ENCODE data around the gene PITX1.
"Not testable (repeated sequence)": the region's sequence is repeated elsewhere in the genome, so short reads cannot be mapped to it uniquely, and the experiment has no call there.

Gene PITX1

DNA sequence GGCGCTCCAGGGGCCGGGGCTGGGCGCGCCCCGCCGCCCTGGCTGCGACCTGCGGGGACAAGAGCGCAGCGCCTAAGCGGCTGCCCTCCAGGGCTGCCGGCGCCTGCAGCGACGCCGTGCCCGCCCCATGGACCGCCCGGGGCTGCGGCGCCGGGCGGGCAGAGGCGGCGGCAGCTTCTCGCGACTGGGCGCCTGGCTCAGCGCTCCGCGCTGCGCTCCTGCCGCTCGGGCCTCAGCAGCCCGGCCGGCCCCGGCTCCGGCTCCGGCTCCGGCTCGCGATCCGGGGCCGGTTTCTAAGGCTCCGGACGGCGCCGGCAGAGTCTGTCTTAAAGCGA lies at the start of gene PITX1:
TSS of gene PITX1 (minus strand) at position 328 of the 335 bp plus-strand sequence. CDS start 347 bp downstream, outside the sequence.
- DNase-seq, result no peak

DNA sequence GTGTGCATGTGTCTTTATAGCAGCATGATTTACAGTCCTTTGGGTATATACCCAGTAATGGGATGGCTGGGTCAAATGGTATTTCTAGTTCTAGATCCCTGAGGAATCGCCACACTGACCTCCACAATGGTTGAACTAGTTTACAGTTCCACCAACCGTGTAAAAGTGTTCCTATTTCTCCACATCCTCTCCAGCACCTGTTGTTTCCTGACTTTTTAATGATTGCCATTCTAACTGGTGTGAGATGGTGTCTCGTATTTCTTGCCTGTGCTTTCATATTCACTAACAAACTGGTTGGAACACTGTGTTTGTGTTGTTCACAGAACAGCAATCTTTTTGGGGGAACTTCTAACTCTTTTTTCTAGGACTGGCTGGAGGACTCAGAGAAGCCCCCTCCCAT lies 49.3 kb upstream of the PITX1 start:
- not testable (repeated sequence) for DNase-seq

DNA sequence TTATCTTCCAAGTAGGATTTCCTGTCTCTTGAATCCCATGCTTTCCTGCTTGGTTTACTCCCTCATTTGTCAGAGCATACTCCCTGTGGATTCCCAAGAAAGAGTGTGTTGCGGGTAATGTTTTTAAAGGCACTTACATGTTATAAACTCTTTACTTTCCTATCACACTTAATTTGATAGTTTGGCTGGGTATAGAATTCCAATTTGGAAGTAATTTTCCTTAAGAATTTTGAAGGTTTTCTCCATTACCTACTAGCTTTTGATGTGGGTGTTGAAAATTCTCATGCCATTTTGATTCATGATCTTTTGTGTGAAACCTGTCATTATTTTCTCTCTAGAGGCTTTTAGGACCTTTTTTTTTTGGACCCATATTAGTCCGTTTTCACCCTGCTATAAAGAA lies 47.2 kb upstream of the PITX1 start:
- DNase-seq, result no peak

DNA sequence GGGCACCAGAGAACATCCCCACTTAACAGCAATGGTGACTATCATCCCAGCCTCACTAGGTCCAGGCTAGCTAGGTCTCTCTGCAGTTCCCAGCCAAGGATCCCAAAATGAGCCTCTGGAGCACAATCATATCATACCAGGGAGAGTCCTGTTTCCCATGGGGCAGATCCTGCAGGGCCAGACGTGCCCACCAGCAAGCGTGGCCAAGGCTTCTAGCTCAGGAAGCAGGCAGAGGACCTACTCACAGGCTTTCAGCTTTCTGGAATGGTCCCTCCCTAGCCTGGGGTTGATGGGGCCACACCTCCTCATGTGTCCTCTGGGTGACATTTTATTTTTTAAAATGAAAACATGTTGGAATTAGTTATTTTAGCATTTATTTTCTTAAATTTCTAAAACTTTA lies 45.7 kb upstream of the PITX1 start:
- no peak for DNase-seq

DNA sequence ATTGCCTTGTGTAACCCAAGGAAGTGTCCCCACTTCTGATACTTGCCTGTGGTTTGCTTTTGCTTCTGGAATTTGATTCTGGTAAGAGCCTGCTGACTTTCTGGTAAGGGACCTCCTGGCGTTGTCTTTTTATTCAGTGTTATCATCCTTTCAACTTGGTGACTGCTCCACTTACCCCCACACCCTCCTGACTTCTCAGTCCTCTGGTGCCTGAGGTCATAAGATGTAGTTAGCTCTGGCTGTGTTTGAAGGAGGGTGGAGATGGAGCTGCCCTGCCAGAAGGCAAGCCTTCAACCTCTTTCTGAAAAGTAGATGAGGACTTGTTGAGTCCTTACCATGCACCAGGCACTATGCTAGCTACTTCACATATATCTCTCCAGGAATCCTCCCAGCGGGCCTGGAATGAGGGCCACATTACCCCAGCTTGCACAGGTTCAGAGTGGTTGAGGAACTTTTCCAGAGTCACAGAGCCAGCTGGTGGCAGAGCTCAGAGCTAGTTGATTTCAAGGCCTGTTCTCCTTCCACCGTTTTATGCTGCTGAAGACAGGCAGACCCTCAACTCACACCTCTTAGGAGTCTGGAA lies 45.2 kb upstream of the PITX1 start:
- no peak for DNase-seq

DNA sequence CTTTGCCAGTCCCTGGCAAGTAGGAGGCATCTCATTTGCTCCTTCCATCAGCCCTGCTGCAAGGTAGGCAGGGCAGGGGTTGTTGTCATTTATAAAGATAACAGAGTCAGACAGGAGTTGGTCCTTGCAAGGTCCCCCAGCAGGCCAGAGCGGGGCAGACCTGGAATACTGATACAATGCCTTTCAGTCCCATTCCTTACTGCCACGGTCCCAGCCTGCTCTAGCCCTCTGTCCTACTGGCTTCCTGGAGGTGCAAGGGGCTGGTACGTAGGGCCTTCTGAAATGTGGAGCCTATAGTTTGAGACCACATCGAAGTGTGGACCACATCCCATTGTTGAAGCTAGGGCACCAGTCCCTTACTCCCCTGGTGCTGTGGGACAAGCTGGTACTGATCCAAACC lies 42.8 kb upstream of the PITX1 start:
- no peak for DNase-seq

DNA sequence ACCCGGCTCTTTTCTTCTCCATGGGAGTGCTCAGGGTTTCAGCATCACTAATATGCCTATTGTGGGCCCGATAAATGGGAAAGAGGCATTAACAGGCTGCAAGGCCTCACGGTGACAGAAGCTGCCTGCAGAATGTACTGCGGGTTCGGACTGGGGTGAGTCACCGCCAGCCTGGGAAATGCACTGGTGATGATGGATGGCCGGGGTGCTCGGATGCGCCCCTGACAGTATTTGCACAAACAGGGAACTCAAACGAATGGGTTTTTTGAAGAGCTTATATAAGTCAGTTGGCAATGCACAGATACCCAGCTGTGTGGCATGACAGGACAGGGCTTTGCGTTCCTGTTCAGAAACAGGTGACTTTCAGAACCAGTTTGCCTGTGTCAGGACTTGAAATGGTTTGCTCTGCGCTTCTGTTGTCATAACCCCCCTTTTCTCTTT lies 42.0 kb upstream of the PITX1 start:
- no peak for DNase-seq

DNA sequence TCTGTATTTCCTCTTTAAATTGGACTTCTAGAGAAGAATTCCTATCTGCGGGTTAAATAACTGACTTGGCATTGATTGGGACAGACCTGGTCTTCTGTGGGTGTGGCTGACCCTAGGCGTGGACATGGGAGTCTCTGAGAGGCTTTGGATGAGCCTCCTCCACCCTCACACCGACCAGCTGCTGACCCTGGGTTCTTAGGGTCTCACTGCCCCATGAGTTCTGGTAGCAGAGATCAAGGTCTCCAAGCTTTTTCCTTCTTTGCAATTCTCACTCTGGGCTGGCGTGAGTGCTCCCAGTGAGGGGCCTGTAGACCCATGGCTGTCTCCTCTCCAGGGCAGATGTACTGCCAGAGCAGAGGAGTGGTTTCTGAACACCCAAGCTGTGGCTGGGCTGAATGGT lies 41.6 kb upstream of the PITX1 start:
- DNase-seq, result no peak

DNA sequence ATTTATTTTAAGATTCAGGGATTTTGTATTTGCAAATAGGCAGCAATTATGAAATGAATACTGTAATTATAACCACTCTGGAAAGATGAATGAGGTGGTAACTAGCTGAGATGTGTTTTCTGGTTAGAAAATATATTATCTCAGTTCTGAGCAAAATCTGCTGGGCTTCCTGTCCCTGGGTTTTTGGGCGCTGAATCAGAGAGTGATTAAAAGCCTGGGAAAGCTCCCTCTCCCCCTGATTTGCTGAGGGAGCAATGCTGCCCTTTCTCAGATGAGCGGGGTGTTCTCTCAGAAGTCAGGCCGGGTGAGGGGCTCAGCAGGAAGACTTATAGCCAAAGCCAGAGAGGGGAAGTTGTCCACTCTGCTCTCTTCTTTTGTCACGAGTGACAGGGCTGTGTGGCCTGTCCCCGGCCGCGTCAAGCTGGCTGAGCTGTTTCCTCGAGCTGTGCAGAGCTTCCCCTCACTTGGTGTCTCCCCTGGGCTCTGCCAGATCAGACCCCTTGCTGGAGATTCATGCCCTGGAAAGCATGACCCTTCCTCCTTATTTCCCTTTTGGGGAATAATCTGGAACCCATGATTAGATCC lies 39.8 kb upstream of the PITX1 start:
- DNase-seq, result no peak

DNA sequence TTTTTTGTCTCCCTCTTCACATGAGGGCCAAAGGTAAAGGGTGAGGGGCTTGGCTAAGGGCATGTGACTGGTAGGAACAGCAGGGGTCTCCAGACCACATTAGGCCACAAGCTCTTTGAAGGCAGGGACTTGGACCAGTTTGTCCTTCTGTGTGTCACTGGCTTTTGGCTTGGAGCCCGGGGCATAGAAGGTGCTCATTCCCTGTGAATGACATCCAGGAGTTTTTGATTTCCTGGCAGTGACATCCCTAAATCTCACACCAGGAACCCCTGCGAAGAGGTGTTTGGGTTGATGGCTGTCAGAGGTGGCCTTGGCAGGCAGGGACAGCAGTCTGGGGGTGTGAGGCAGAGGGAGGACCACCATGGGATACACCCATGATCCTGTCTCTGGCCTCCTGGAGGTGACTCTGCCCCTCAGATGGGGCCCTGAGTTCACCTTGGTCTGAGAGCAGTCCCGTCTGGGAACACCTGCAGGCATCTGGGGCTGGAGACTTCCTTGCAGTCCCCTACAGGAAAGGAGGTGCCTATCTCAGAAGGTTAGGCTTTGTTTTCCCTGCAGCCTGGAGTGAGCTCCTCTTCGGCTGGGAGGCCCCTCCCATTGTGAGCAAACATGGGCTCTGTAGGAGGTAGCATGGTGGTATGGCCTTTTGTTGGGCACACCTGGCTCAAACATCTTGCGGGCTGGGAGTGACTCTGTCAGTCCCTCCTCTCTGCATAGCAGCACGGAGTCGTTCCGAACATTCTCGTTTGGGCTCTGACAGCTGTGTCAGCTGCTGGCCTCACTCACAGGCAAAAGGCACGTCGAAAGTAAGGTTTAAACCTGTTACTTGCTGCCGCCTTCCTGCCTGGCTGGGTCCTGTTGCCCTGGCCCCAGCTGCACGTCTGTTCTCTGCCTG lies 38.6 kb upstream of the PITX1 start:
- no peak for DNase-seq

DNA sequence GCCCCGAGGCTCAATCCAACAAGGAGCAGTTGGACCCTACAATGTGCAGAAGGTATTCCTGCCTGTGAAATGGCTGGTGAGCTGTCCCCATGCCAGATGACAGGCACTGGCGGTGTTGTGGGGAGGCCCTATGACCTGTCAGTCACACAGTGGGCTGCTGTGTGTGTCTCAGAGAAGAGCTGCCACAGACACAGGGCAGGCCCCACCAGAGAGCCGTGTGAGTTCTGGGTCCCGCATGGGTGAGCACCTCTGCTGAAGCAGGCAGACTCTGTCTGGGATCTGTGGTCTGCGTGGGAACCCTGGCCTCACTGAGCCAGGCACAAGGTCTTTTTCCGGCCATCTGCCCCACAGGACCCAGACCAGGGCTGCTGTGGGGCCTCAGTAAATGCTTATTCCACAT lies 37.3 kb upstream of the PITX1 start:
- no peak for DNase-seq

DNA sequence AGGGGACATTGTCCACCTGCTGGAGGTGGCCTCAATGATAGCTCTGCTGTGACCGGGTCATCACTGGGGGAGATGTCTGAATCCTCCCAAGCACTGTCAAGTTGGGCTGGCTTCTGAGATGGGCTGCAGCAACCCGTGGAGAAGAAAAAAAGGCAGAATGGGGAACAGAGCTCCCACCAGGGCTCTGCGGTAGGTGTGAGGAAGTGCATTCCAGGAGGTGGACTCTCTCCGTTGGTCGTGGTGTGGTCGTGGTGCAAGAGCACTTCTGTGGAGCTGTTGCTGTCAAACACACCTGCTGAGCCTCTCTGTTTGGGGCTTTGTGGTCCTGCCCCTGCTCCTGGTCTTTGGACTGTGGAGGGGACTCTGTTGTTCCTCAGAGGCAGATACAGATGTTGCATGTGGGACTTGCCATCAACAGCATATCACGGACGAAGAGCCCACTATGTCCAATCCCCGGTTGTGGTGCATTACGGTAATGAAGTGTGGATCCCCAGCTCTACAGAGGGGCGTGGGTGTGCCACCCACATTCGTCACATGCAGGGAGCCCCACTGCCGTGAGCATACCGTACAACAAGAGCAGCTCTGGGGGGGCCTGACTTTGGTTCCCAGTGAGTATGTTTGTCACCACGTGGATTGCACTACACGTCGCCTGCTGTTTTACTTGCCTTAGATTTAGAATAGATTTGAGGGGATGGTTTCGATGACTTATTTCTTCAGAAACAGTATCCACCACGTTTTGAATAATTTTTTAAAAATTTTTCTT lies 36.0 kb upstream of the PITX1 start:
- DNase-seq, result no peak

DNA sequence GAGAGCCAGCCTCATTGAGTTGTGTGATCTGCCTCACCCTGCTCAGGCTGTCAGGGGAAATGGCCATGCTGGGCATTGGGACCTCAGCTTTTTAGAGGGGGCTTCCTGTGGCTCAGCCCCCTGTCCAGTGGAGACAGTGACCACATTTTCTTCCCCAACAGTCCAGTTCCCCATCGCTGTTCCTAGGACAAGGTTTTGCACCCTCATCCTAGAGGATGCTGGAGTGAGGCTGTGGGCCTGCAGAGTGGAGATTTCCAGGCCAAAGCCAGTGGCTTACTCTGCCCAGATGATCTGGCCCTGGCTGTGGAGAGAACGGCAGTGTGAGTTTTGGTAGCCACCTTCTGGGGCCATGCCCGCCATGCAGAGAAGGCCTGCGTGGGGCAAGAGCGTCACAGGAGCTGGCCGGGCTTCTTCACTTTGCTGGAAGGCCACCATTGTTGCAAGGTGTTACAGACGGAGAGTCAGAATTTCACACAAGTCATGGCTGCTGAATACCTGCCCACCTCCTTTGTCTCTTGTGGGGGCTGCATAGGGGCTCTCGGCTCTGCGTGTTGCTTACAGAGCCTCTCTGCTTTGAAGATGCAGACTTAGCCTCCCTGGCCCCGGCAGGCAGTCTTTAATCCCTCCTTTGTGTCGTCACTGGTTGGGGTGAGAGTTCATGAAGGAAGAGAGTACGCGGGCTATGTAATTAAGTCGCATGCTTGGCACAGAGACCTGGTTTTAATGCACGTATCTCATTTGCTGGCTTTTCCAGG lies 35.2 kb upstream of the PITX1 start:
- no peak for DNase-seq

DNA sequence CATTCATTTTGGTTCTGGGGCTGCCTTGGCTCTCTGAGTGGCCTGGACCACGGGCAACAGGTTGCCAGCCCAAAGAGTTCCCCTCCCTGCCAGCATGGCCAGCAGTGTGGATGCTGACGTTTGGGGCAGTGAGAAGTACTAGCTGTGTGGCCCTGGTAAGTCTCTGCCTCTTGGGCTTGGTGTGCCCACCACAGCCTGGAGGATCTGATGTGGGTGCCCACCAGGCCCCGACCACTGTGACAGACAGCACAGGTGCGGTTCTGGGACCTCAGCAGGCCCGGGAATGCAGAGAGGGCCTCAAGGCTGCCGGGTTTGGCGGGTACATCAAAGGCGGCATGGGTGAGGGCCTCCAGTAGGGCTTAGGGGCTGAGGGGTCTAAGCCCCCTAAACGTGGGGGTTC lies 33.6 kb upstream of the PITX1 start:
- no peak for DNase-seq

DNA sequence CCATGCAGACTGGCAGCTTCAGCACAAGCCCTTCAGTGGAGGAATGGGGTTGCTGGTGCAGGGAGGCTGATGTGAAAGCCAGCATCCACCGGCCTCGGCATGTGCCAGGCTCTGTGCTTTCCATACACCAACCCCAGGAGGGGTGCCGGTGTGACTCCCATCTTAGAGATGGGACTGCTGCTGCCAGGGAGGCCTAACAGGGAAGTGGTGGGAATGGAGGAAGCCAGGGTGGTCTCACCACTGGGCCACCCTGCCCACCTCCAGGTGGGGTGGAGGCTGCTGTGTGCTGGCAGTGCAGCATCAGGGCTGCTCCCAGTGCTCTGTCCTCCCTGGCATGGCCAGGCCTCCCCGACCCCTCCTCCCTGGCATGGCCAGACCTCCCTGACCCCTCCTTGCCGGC lies 32.8 kb upstream of the PITX1 start:
- no peak for DNase-seq

DNA sequence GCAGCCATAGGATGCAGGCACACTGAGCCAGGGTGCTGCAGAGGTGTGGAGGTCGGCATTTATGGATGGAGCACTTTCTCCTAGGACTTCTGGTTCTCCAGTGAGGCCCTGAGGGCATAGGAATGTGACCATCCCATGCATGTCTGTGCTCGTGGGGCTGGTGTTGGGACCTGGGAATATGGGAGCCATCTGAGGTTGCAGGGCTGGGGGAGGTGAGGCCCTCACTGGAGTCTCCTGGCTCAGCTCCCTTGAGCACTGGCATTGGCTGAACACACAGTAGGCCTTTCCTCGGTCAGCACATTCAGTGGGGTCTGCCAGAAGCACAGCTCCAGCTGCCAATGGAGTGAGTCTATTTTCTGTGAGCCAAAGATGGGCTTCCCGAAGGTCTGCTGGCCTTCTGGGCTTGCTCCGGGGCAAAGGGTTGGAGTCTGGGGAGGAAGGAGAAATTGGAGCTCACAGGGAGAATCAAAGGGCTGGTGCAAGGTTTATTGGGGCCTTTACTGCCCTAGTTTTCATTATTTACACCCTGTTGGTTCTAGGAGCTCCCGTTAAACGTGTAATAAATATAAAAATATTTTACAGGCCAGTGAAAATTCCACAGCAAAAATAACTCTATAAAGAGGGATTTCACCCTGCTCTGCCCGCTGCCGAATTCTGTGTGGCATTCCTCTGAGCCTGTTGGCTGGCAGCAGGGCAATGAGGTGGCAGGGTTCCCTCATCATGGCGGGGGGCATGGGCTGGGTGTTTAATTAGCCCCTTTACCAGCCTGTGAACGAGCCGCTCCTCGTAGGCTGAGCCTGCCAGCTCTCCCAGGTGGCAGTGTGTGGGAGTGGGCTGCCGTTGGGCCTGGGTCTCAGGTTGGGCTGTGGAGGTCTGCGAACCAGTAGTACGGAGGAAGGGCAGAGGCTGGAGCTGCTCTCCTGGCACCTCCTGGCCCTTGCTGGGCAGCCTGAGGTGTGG lies 31.6 kb upstream of the PITX1 start:
- no peak for DNase-seq

DNA sequence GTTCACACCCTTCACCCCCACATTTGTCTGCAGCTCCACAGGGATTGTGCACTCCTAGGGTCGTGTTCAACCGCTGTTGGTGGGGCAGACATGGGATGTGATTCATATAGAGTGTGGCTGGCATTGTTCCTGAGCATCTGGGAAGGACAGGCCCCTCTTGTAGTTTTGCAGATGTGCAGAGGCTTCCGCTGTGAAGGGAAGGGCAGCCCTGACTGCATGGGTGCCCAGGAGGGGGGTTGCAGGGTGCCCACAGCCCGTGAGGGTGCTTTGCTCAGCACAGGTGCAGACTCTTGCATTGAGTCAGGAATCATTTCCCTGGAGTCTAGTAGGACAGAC lies 30.2 kb upstream of the PITX1 start:
- DNase-seq, result no peak

DNA sequence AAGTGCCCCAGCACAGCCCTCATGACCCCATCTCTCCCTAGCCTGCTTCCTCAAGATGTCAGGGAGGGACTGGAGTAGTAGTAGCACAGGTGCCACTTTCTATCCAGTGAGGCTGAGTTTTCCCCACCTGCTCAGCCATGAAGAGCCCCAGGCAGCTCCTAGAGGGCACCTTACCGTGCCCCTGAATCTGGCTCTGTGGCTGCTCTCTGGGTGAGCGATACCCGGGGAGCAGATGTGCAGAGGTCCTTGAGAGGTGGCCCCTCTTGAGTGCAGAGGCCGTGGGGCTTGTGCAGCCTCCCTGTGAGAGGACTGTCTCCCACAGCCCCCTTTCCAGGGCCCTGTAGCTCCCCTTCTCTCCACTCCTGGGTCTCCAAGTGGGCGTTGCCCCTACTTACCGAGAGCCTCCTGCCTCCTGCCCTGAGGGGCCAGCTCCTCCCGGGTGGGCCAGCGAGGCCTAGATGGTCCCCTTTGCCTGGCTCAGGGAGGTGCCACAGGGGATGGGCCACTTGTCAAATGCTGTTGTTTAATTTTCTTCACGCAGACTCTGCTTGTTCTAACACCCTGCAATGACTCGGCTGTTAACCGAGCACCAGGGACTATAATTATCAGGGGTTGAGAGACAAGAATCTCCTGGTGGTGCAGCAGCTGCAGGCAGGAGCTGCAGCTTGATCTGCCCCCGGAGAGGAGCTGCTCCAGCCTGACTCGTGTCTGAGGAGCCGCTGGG lies 29.6 kb upstream of the PITX1 start:
- no peak for DNase-seq

DNA sequence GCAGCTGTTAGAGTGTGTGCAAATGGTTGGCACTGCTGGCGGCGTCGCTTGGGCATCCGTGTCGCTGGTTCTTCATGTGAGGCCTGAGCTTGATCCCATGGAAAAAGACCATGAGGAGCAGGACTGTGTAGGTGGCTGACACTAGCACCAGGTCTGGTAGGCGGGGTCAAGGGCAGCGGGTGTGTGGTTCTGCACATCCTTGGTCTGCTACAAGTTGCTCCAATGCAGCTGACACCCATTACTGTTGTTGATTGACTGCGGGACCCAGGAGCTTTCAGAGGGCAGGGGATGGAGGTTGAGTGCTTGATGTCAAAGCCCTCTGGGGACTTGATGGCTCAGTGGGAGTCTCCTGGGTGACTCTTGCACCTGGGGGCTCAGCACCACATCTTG lies 29.0 kb upstream of the PITX1 start:
- no peak for DNase-seq

DNA sequence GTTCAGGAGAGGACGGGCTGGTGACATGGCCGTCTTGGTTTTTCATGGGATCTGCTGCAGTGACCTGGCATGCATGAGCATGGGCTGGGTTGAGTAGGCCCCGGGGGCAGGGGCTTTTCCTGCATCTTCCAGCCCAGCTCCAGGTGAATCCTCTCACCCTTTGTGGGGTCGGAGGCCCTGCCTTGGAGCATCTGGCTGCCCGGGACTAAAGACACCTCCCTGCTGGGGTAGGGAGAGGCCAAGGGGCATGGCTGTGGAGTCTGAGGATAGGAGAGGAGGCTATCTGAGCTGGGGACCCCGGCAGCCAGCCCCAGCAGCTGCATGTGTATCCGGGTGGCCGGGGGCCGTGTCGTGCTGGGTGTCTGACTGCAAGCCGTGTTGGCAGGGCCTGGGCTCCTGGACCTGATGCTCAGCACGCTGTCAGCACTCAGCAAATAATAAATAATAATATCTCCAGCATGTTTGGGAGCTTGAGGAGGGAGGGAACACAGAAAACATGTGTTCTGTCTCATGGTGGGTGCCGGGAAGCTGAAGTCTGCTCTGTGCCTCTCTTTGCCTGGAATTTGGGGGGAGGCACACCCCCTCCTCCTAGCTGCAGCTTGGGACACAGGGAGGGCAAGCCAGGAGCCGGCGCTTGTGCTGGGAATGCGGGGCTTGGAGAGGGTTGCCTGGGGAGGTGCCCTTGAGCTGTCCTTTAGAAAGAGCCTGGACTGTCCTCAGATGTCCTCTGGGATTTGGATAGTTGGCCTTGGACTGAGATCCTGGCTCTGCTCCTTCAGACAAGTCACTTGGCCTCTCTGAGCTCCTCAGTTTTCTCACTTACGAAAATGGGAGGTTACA lies 28.4 kb upstream of the PITX1 start:
- no peak for DNase-seq
